Ureter (tissue), 1 donor: Measurements from ENCODE around the gene ZDHHC24. TPM values are rescaled to one million over a fixed set of nuclear protein-coding genes. Genes with fewer than 3 reads are reported as not detected.

Experiments
- DNase-seq: peaks from one replicate; pipeline ENCODE4 v3.0.0-alpha.2; 2020; ENCODE audit warnings: low spot score
- total RNA-seq: library from RNA; stranded (reverse); gene quantifications from one replicate; pipeline ENCODE4 v1.2.4, GENCODE V29; 2023
- donor health status: DM: yes; HTN: yes; CAD: no.

ZDHHC24 gene
- total RNA-seq, 1 donor from 2014 or later, result 14.2 TPM

DNA sequence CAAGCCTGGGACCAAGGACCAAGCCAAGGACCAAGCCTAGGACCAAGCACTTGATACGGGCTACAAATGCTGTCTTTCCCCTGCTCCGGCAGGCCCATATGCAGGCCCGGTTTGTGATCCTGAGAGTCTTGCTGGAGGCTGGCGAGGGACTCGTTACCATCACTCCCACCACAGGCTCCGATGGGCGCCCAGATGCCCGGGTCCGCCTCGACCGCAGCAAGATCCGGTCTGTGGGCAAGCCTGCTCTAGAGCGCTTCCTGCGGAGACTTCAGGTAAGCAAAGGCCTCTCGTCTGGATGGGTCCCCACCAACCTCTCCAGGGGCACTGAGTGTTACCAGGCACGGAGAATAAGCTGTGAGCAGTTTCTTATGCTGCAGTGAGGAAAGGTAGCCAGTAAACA, 48.6 kb downstream of the ZDHHC24 start:
- no peak for DNase-seq

- DNase-seq, result no peak
These were observed 50.4 kb downstream of the ZDHHC24 start for GRCh38 chr11:66495401-66495854.

DNA sequence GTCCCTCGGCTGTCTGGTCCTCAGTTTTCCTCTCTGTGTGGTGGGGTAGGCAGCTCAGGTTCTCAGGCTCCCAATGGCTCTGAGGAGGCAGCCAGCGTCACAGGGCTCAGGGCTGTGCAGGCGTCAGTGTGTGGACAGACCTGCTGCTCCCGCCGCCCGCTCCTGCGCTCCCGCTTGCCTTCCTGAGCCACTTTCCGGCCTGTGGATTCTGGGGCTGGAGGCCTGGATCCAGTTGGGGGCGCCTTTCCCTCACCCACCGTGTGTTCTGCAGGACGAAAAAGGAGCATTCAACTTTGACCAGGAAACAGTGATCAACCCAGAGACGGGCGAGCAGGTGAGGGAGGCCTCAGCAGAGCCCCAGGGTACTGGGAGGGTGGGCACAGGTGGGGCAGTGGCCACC, 50.9 kb downstream of the ZDHHC24 start:
- DNase-seq, result no peak

GRCh38 chr11:66494458-66494857, 51.4 kb downstream of the ZDHHC24 start:
- no peak for DNase-seq

- no peak for DNase-seq
These were observed 52.7 kb downstream of the ZDHHC24 start for GRCh38 chr11:66493130-66493529.

DNA sequence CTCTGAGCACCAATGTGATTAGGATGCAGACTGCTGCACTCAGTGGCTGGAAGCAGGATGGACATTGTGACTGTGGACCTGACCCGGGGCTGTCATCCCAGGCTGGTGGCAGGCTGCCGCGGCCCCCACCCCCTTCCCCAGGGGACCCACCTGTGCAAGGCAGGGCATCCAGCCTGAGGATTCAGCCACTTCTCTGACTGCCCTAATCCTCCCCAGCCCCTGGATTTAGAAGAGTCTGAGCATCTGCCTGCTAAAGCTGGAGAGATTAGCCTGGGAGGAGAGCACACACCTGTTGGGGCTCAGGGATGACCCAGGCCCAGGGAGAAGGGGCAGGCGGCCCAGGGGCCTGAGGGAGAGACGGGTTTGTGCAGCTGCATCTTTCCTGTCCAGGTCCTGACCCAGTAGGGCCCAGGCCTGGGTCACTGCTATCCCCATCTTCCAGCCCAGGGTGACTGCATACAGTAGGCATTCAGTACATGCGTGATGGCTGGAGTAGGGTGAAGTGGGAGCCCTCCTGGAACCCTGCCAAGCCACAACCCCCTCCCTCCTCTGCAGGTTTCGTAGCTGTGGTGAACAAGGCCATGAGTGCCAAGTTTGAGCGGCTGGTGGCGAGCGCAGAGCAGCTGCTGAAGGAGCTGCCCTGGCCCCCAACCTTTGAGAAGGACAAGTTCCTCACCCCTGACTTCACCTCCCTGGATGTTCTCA, 53.5 kb downstream of the ZDHHC24 start:
- no peak for DNase-seq

DNA sequence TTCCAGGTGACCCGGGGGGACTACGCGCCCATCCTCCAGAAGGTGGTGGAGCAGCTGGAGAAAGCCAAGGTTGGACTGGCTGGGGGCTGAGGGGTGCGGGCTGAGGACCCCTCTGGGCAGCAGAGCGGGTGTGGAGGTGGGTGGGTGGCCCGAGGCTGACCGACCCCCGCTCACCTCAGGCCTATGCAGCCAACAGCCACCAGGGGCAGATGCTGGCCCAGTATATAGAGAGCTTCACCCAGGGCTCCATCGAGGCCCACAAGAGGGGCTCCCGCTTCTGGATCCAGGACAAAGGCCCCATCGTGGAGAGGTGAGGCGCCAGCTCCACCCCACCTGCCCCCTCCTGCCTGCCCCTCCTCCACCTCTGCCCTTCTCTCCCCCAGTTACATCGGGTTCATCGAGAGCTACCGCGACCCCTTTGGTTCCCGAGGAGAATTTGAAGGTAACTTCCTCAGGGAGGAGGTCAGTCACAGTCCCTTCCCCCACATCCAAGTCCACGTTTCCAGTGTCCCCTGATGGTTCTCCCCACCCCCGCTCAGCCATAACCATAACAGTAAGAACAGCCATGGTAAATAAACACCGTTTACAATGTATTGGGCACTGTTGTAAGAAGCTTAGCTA, 54.4 kb downstream of the ZDHHC24 start:
- DNase-seq, result no peak

DNA sequence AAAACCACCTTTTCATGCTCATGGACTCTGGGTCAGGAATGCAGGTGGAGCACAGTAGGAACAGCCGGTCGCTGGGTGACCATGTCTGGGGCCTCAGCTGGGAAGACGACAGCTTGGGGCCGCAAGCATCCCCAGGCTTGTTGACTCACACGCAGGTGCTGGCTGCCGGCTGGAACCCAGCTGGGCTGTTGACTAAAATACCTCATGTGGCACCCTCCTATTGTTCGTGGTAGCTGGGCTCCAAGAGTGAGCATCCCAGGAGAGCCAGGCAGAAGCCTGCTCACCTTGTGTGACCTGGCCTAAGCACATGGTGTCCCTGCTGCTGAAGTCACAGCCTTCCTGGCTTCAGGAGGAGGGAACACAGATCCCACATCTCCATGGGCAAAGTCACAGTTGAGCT, 56.2 kb downstream of the ZDHHC24 start:
- no peak for DNase-seq

GRCh38 chr11:66488957-66489356, 56.9 kb downstream of the ZDHHC24 start:
- DNase-seq, result no peak

GRCh38 chr11:66484806-66485380, 61.0 kb downstream of the ZDHHC24 start:
- DNase-seq, result no peak

DNA sequence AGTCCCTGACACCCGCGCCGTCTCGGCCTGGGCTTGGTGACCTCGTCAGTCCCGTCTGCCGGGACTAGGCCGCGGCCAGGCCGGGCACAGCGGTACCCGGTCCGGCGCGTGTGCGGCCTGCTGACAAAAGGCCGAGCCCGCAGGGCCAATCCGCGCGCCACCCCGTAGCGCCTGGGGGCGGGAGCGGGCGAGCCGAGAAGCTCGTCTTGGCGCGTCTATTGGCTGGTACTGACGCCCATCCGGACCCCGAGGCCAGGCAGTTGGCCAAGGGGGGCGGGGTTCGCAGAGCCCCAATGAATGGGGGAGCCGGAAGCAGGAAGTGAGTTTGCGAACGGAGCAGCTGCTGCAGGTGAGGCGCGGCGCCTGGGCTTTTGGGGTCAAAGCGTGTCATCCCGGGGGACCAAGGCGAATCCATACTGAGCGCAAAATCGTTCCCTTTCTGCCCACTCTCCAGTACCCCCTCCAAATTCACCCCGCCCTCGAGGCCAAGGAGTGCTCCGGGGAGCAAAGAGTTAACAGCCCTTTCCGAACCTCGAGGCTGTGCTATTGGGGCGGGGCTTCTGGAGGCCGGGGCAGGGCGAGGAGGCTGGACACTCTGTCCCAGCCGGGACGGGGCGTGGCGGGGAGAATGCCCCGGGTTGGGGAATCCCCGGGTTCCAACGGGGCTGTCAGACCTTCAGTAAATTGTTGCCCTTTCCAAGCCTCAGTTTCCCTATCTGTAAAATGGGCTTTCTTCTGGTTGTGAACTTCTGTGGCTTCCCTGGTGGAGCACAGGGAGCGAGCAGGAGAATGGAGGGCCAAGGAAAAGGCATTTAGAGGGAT, 65.5 kb downstream of the ZDHHC24 start, which contains the start of gene DPP3:
Gene DPP3 (plus strand): TSS at position 318 of the 822 bp plus-strand sequence. CDS start 1,767 bp downstream, outside the sequence.
- DNase-seq, result peak; percentile 98

DNA sequence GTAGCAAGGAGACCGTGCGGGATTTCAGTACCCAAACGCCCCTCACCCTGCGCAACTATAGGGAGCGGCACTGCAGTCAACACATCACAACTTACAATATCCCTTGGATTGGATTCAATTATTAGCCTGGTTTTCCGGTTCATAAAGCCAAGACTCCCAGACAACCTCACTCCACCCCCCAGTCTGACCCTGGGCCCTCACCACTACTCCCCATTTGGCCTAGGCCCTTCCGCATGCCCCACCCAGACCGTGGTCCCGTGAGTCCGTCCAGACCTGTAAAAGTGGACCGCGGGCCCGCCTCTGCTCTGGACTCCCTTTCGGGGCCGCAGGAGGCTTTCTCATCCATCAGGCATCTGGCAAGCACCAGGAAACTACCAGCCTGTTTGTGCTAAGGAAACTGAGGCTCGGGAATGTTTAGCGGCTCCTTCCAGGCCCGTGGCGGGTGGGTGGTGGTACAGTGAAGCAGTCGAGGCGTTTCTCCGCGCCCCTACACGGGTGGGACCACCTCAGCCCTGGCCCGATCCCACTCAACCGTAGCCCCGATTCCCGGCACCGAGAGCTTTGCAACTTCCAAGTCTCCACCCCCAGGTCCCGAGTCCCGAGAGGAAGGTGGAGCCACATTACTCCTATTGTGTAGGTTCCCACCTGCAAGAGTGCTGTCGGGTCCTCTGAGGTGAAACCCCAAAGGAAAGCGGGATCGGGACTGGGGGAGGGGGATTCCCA, 66.3 kb downstream of the ZDHHC24 start:
- DNase-seq, result peak; percentile 73

- DNase-seq, result no peak
These were observed 67.0 kb downstream of the ZDHHC24 start for GRCh38 chr11:66478729-66479393.

DNA sequence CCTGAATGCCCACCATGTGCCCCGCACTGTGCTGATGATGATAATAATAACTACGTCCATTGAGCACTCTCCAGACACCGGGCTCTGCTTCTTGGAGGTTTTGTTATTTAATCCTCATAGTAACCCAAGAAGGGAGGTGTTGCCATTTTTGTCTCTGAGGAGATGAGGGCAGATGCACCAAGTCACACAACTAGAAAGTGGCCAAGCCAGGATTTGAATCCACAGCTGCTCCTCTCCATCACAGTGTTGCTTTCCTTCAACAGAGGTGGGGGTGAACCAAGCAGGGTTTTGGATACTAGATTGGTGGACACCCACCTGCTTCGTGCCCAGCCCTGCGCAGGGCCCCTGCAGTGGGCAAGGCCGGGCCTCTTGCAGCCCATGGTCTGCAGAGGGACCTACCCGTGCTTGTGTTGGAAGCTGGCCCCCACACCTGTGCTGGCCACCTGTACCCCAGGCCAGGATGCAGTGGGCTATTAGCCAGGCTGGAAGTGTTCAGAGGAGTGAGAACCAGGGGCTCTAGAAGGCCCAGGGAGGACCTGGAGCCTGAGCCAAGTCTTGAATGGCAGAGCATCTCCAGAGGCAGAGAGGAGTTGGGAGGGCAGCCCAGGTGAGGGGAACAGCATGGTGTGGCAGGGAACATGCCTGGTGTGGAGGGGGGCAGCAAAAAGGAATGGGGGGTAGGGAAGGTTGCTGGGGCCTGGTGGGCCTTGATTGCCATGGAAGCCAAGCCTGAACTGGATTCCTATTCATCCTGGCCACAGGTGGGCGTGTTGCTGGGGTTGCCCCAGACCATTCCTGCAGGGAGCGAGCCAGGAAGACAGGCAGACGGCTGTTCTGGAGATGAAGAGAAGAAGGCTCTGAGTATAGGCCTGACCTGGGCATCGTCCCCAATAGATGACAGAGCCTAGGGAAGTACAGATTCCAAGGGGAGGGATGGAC, 68.3 kb downstream of the ZDHHC24 start:
- DNase-seq, result no peak

DNA sequence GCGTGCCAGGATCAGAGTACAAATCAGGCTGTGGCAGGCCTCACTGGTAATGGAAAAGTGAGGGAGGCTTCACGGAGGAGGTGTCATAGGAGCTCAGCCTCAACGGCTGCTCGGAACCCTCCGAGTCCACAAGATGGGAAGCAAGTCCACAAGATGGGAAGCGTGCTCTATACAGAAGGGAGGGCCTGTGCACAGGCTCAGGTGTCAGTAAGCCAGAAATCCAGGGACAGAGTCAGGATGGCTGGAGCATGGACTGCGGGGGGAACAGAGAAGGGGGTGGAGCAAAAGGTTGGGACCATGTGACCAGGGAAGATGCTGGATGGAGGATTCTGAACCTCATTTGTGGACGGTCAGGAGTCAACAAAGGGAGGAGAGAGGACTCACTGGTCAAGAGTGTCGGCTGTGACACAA, 69.0 kb downstream of the ZDHHC24 start:
- DNase-seq, result no peak

- DNase-seq, result no peak
These were observed 69.5 kb downstream of the ZDHHC24 start for GRCh38 chr11:66476173-66476840.

DNA sequence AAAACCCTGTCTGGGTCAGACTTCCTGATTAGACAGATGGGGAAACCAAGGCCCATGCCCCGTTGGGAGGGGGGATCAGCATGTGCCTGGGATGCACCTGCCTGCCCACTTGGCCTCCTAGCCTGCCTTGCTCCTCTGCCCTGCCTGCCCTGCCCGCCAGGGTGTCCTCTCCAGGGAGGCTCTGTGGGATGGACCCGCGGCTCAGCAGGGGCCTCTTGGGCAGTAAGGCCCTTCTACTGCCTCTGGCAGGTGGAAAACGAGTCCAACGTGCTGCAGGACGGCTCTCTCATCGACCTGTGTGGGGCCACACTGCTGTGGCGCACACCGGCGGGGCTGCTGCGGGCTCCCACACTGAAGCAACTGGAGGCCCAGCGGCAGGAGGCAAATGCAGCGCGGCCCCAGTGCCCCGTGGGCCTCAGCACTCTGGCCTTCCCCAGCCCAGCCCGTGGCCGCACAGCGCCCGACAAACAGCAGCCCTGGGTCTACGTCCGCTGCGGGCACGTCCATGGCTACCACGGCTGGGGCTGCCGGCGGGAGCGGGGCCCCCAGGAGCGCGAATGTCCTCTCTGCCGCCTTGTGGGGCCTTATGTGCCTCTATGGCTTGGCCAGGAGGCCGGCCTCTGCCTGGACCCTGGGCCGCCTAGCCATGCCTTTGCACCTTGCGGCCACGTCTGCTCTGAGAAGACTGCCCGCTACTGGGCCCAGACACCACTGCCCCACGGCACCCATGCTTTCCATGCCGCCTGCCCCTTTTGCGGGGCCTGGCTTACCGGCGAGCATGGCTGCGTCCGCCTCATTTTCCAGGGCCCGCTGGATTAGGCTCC, 70.3 kb downstream of the ZDHHC24 start:
- DNase-seq, result no peak
